Activated T-cell treated with anti-CD3 and anti-CD28 coated beads for 24 hours (primary cell): ENCODE results near the gene PSPC1.
"Not testable (repeated sequence)": the region's sequence is repeated elsewhere in the genome, so short reads cannot be mapped to it uniquely, and the experiment has no call there.

Source experiments
- DNase-seq: peaks from one replicate; pipeline ENCODE4 v3.0.0-alpha.2; 2020; ENCODE audit warnings: low read depth

Gene PSPC1, protein sequence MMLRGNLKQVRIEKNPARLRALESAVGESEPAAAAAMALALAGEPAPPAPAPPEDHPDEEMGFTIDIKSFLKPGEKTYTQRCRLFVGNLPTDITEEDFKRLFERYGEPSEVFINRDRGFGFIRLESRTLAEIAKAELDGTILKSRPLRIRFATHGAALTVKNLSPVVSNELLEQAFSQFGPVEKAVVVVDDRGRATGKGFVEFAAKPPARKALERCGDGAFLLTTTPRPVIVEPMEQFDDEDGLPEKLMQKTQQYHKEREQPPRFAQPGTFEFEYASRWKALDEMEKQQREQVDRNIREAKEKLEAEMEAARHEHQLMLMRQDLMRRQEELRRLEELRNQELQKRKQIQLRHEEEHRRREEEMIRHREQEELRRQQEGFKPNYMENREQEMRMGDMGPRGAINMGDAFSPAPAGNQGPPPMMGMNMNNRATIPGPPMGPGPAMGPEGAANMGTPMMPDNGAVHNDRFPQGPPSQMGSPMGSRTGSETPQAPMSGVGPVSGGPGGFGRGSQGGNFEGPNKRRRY

DNA sequence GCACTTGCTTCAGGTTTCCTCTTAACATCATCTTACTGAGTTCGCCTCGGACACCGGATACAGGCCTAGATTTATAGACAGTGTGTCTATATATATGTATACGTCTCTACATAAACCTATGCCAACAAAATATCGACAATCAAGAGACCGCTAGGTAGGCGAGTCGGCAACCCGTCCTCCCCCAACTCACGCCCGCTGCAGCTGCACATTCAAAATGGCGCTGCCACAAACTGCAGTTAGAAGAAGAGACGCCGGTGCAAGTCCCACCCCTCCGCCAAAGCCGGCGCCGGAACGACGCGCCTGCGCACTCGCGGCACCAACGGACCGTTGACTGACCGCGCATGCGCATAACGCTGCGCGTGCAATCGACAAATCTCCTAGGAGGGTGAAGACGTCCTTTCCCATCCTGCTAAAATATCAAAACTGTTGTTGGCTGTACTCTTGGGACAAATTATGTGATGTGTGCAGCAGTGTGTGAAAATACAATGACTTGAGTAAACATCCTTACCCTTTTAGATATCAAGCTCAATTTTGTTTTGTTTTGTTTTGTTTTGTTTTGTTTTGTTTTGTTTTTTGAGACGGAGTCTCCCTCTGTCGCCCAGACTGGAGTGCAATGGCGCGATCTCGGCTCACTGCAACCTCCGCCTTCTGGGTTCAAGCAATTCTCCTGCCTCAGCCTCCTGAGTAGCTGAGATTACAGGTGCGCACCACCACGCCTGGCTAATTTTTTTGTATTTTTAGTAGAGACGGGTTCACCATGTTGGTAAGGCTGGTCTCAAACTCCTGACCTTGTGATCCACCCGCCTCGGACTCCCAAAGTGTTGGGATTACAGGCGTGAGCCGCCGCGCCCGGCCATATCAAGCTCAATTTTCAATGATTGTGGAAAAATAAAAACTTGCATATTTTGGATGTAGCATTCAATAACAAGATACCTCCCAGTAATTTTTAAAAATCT lies at the start of gene PSPC1:
Gene PSPC1 (minus strand): TSS at position 219 of the 956 bp plus-strand sequence. CDS start 188 bp downstream, at position 31.
- peak; percentile 95 for DNase-seq

DNA sequence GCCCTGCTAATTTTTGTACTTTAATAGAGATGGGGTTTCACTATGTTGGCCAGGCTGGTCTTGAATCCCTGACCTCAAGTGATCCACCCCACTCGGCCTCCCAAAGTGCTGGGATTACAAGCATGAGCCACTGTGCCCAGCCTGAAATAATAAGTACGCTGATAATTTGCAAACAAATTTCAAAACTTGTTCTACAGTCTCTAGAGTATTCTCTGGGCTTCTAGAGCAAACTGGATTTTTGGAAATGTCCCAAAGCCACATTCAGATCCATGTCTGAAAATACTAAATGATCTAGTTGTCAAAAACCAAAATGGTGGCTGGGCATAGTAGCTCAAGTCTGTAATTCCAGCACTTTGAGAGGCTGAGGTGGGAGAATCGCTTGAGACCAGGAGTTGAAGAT lies 39.9 kb upstream of the PSPC1 start:
- no peak for DNase-seq

DNA sequence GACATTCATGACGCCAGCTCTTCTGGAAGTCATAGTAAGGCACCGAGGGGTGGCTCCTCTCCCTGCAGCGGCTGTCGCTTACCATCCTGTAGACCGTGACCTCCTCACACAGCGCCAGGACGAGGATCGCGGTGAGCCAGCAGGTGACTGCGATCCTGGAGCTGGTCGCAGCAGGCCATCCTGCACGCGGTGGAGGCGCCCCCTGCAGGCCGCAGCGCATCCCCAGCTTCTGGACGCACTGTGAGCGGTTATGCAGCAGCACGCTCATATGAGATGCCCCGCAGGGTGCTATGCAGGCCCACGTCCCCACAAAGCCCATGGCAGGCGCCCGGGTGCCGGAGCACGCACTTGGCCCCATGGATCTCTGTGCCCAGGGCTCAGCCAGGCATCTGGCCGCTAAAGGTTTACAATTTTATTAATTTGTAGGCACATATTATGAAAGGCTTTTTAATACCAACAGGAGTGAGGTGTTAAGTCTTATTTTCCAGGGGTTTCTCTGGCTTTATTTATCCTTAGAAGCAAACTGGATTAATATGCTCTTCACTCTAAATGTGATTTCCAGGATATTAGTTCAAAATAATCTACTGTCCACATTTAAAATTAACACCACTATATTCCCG lies 35.6 kb upstream of the PSPC1 start:
- no peak for DNase-seq

DNA sequence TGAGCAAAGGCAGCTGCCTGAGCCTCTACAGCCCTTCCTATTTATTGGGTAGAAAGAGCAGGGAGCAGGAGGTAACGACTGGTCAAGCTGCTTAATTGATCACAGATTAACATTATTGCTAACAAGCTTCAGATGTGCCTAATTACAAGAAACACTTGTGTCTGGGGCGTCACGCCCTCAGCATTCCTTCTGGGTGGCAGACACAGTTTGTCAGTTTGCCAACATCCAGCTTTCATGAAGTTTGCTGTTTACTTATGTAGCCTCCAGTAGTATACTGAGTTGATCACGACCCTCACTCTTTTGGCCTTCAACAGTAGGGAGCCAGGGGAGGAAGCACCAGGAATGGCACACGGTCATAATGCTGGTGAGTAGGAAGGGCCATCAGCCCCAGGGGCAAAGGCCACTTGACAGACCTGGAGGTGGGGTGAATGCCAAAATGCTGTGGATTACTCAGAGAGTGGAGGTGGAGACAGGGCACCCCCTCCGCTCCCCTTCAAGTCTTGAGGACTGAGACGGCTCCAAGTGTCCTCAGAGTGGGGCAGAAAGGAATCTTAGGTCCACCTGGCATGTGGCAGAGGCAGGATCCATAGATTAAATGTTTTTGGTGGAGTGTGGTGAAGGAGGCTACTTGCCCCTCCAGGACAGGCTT lies 34.9 kb upstream of the PSPC1 start:
- no peak for DNase-seq

DNA sequence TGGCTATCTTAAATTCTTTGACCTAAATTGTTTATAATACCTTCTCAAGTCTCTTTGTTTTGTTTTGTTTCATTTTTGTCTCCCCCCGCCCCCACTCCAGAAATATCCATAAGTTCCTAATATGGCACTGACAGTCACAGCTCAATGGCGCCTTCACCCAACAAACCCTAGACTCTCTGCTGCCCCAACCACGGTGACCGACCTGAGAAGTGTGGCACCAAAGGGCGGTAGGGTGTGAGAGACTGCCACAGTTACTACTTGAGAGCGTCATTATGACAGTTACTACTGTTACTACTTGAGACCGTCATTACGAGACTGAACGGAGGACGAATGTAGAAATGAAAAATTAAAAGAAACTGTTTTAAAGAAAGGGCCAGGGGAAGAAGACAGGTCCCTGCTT lies 34.4 kb upstream of the PSPC1 start:
- DNase-seq = no peak

DNA sequence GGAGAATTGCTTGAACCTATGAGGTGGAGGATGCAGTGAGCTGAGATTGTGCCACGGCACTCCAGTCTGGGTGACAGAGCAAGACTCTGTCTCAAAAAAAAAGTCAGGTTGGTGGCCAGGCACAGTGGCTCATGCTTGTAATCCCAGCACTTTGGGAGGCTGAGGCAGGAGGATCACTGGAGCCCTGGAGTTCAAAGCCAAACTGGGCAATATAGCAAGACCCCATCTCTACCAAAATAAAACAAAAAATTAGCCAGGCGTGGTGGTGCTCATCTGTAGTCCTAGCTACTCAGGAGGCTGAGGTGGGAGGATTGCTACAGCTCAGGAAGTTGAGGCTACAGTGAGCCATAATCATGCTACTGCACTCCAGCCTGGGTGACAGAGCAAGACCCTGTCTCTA lies 33.1 kb upstream of the PSPC1 start:
- DNase-seq = not testable (repeated sequence)

DNA sequence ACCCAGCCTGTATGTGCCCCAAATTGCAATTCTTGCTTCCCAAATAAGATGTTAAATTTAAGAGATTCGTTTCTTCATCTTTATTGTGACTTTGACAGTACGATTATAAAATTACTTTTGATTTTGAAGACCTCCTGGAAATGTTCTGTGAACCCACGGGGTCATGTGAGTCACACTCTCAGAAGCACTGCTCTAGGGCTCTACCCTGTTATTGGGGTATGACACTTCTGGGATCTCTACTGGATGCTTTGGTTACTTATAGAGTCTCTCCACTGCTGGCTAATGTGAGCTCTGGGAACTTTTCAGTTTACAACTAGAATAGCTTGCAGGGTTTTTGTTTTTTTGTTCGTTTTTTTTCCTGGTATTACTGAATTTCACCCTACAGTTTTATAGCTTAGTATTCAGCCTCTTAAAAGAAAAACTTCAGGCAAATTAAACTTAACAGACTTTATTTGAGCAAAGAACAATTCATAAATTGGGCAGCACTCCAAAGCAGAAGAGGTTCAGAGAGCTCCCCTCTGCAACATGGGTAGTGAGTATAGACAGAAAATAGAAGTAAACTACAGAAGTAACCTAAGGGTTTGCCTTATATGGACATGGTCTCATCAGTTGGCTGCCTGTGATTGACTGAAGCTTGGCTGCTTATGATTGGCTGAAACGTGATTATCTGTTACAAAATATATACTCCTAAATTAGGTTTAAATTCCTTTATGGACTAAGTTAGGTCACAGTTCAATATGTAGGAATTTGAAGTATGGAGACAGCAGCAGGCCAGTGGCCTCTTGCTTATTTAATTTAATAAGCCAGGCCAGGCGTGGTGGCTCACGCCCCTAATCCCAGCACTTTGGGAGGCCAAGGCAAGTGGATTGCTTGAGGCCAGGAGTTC lies 28.5 kb upstream of the PSPC1 start:
- DNase-seq = no peak

DNA sequence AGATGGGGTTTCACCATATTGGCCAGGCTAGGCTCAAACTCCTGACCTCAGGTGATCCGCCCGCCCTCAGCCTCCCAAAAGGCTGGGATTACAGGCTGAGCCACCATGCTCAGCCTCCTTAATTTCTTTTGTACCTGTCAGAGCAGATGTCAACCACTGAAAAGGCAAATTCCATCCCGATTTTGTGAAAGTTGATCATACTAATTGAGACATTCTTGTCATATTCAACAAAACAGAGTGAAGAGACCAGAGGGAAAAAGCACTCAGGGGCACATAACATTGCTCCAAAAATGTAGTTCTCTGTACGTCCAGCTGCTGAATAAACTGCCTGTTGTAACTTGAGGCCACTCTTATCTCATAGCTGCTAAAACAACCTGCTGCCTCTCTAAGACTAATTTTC lies 27.4 kb upstream of the PSPC1 start:
- no peak for DNase-seq

DNA sequence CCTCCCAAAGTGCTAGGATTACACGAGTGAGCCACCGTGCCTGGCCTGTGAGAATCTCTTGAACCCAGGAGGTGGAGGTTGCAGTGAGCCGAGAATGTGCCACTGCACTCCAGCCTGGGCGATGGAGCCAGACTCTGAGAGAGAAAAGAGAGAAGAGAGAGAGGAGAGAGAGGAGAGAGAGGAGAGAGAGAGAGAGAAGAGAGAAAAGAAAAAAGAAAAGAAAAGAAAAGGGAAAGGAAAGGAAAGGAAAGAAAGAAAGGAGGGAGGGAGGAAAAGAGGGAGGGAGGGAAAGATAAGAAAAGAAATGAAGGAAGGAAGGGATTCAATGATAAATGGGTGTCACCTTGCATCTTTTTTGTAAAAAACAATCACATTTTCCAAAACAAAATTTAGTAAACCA lies 23.0 kb upstream of the PSPC1 start:
- DNase-seq = no peak

DNA sequence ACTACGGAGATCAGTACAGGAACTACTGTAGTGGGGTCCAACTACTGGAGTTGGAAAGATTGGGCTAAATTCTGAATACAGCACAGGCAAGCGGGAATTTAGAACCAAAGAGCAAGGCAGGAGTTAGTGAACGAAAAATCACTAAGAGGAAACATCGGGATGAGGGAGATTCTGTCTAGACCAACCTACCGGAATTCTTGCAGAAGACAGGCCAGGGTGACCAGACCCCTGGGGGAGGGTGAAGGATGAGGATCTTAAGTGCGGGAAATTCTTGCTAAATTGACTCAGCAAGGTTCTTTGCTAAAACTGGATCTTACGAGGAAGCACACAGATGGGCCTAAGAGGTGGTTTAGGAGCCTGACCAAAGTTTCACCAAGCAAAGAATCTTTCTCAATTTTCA lies 13.2 kb upstream of the PSPC1 start:
- DNase-seq = no peak

DNA sequence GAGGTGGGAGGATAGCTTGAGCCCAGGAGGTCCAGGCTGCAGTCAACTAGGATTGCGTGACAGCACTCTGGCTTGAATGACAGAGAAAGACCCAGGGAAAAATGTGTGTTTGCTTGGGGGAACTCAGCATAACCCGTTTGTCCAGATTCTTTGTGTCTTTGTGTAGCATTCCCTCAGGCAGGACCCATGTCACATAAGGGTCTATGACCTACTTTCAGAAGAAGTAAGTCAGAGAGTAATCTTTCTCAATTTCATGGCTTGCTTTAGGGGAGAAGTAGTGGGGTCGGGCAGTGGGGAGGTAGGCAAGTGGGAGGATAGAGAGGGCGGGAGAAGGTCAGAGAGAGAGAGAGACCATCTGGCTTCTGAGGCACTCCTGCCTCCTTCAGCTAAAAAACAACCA lies 11.9 kb upstream of the PSPC1 start:
- DNase-seq = no peak

DNA sequence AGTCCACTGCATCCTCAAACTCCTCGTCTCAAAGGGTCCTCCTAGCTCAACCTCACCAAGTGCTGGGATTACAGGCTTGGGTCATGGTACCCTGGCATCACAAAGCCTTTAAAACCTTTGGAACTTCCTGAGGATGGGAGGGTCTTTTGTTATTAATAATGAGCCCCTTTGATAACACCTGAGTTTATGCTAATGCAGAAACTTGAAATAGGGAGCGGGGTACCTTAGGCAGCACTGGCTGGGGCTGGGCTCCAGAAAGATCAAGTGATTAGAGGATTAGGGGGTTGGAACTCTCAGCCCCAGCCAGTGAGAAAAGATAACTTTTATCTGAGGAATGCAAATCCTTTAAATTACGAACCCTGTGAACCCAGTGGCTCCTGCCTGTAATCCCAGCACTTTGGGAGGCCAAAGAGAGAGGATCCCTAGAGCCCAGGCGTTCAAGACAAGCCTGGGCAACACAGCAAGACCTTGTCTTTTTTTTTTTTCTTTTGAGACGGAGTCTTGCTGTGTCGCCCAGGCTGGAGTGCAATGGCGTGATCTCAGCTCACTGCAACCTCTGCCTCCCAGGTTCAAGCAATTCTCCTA lies 9.3 kb upstream of the PSPC1 start:
- no peak for DNase-seq

DNA sequence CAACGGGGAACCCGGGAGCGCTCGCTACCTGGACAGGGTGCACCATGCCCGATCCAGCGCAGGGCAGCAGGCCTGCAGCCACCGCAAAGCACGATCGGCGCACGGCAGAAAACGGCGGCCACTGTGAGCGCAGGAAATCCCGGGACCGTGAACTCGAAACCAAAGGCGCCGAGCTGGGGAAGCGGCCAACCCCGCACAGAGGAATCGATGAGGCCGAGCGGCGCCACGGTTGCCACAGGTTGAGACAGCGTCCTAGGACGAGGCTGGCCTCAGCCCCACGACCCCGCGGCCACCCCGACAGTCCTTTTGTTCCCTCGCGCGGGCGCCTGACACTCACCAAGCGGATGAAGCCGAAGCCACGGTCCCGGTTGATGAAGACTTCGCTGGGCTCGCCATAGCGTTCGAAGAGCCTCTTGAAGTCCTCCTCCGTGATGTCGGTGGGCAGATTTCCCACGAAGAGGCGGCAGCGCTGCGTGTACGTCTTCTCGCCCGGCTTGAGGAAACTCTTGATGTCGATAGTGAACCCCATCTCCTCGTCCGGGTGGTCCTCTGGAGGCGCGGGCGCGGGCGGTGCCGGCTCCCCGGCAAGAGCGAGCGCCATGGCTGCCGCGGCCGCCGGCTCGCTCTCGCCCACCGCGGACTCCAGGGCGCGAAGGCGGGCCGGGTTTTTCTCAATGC lies 557 bp downstream of the PSPC1 start:
- peak; percentile 36 for DNase-seq

DNA sequence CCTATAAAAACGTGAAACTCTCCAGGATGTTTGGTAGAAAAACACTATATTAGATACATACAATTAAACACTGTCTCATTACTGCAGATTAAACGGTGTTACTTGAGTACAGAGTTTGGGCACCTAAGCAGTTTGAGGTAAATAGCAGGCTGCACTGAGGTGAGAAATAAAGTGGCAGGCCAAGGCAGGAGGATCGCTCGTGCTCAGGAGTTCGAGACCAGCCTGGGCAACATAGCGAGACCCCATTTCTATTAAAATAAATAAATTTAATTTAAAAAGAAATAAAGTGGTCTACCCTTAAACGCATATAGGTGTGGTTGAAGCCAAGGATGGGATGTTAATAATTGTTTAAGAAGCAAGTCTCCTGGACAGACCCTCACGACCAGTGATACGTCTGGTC lies 1.2 kb downstream of the PSPC1 start:
- no peak for DNase-seq

DNA sequence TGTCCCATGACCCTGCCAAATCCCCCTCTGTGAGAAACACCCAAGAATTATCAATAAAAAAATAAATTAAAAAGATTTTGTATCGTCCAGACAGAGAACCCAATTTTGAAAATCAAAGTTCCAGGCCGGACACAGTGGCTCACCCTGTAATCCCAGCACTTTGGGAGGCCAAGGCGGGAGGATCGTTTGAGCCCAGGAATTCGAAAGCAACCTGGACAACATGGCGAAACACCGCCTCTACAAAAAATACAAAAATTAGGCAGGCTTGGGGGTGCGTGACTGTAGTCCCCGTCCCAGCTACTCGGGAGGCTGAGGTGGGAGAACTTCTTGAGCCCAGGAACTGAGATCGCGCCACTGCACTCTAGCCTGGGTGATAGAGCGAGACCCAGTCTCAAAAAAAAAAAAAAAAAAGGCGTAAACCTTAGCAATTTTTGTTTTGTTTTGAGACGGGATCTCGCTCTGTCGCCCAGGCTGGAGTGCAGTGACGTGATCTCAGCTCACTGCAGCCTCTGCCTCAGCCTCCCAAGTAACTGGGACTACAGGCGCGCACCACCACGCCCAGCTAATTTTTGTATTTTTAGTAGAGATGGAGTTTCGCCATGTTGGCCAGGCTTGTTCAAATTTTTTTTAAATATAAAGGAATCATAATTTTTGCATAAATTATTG lies 1.9 kb downstream of the PSPC1 start:
- not testable (repeated sequence) for DNase-seq

DNA sequence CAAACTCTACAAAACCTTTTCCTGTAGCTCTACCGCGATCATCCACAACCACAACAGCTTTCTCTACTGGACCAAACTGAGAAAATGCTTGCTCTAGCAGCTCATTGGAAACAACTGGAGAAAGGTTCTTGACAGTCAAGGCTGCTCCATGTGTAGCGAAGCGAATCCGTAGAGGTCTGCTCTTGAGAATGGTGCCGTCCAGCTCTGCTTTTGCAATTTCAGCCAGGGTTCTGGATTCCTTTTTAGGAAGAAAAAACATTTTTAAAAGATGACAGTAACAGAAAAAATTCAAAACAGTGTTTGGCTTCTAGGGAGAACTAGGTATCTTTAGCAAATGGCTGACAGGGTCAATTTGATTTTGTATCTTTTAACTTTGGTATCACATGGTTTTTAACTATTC lies 10.4 kb downstream of the PSPC1 start:
- DNase-seq = no peak

DNA sequence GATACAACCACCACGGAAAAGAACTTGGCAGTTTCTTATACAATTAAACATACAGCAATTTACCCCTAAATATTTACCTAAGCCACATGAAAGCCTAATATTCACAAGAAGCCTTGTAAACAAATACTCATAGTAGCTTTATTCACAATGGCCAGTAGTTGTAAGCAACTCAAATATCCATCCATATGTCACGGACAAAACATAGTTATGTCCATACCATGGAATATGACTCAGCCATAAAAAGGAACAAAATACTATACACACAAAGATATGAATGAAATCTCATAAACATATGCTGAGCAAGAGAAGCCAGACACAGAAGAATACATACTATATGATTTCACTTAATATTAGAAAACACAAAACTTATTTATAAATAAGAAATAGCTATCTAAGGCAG lies 12.9 kb downstream of the PSPC1 start:
- DNase-seq = no peak

DNA sequence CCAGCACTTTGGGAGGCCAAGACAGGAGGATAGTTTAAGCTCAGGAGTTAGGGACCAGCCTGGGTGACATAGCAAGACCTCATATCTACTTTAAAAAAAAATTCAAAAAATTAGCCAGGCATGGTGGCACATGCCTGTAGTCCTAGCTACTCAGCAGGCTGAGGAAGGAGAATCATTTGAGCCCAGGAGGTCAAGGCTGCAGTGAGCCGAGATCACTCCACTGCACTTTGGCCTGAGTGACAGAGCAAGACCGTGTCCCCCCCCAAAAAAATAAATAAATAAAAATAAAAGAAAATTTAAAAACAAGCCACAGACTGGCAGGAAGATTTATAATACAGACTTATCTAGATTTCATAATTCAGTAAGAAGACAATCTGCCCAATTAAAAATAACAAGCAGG lies 14.8 kb downstream of the PSPC1 start:
- DNase-seq = no peak

DNA sequence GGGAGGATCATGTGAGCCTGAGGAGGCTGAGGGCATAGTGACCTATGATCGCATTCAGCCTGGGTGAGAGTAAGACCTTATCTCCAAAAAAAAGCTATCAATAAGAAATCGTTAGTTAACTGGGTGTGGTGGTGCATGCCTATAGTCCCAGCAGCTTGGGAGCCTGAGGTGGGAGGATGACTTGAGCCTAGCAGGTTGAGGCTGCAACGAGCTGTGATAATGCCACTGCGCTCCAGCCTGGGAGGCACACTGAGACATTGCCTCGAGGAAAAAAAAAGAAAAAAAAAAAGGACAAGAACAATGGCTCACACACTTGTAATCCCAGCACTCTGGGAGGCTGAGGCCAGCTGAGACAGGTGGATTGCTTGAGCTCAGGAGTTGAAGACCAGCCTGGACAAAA lies 16.2 kb downstream of the PSPC1 start:
- no peak for DNase-seq
